ENCODE results near the gene GFER. TPM values are rescaled to one million over a fixed set of nuclear protein-coding genes. Genes with fewer than 3 reads are reported as not detected.

GFER gene
- total RNA-seq, 4 donors from 2014 or later: 5.6 to 30.4 (median 13.6) TPM

- TF ChIP-seq CTCF (IDR thresholded peaks at IDR 0.05) (no peak), POLR2A (IDR thresholded peaks at IDR 0.05) (no peak)
- Histone ChIP-seq H3K9me3 (no peaks in the 10 kb centered on the region), H3K27ac (peak overlapping the region in 1 of 4 donors; percentile 1), H3K27me3 (peaks cover 0 to 79% (median 13%) of the 10 kb centered on the region in 4 donors), H3K36me3 (peaks cover 25 to 35% (median 26%) of the 10 kb centered on the region in 3 donors), H3K4me1 (peaks cover 40 to 84% (median 41%) of the 10 kb centered on the region in 3 donors), H3K4me3 (peak overlapping the region in 2 of 4 donors; percentile 50)
- intact Hi-C loops (cut with DNase I): no loop called here
- WGBS, 2 donors: 19% methylated on average over 14 of the region's 16 CpGs; no CpG with 5 or more reads in 1 of the 2 donors
- DNase-seq: no peak
Observed at GRCh38 chr16:1980770-1981087, 3.3 kb upstream of the GFER start.

GRCh38 chr16:1981398-1981836 is 2.6 kb upstream of the GFER start, which contains the start of gene NOXO1:
NOXO1 (minus strand) TSS chr16:1981469; CDS start chr16:1981179, 290 bp downstream.
- Histone ChIP-seq H3K36me3 (peaks cover 21 to 35% (median 24%) of the 10 kb centered on the region in 3 donors), H3K4me1 (peaks cover 41 to 91% (median 43%) of the 10 kb centered on the region in 3 donors), H3K4me3 (peak within 1 kb of the TSS in 3 of 4 donors; percentile 36 to 50 (median 50)), H3K27ac (peak within 1 kb of the TSS in 2 of 4 donors; percentile 30 to 82), H3K27me3 (peaks cover 0 to 72% (median 13%) of the 10 kb centered on the region in 4 donors), H3K9me3 (no peaks in the 10 kb centered on the region)
- WGBS, 2 donors: 24 to 33% methylated on average over 2 to 5 of the region's 6 CpGs
- no peak for TF ChIP-seq CTCF (IDR thresholded peaks at IDR 0.05)
- TF ChIP-seq POLR2A (IDR thresholded peaks at IDR 0.05): no peak
- intact Hi-C loops (cut with DNase I): no loop called here
- DNase-seq: no peak

DNA sequence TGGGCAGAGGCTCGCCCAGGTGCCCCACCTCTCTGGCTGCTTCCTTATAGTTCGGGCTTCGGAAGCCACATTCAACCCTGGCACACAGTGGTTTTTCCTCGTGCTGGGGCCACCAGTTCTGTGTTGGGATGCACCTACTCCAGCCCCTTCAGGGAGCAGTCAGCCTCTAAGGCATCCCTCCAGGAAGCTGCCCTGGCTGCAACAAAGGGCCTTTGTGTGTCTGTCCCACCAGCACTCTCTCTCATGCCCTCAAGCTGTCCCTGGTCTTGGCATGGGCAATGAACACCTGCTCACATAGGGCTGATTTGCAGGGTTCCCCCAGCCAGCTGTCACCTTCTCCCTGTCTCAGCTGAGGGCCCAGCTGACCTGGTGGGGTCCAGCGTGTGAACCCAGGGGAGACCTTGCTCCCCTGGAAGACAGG is 2.0 kb upstream of the GFER start:
- TF ChIP-seq POLR2A (IDR thresholded peaks at IDR 0.05) (no peak), CTCF (IDR thresholded peaks at IDR 0.05) (no peak)
- WGBS, 2 donors: 34 to 50% methylated on average over 2 of the region's 5 CpGs
- H3K27ac ChIP-seq: peak overlapping the region in 1 of 4 donors; percentile 30
- DNase-seq: no peak
- intact Hi-C loops (cut with DNase I): no loop called here
- no peak overlapping the region for H3K4me3 ChIP-seq
- H3K36me3 ChIP-seq: peaks cover 15 to 35% (median 18%) of the 10 kb centered on the region in 3 donors
- H3K9me3 ChIP-seq: no peaks in the 10 kb centered on the region
- peaks cover 41 to 91% (median 43%) of the 10 kb centered on the region in 3 donors for H3K4me1 ChIP-seq
- peaks cover 0 to 66% (median 13%) of the 10 kb centered on the region in 4 donors for H3K27me3 ChIP-seq

DNA sequence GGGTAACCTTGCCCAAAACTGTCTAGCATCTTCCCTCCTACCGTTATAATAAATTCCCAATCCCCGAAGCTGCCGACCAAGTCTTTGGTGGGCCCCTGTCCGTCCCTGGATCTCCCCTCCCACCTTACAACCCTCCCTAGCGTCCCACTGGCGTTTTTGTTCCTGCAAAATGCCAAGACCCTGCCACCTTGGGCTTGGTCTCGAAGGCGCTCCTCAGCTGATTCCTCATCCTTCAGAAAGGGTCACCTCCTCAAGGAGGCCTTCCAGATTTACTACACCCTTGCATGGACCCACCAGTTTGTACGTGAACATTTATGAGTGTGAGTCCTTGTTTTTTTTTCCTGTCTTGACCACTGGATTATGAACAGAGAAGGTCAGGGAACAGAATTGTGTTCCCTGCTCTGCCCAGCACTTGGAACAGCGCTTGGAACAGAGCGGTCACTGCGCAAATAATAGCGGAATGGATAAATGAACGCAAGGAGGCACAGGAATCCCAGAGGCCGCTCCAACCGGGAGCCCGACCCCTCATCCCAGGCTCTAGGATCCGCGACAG is 926 bp upstream of the GFER start:
- WGBS, 2 donors: 30 to 31% methylated on average over 12 to 18 of the region's 19 CpGs
- peak overlapping the region; percentile 66 to 86 (median 84) for H3K4me3 ChIP-seq
- TF ChIP-seq CTCF (IDR thresholded peaks at IDR 0.05) (no peak), POLR2A (IDR thresholded peaks at IDR 0.05) (no peak)
- DNase-seq: no peak
- H3K9me3 ChIP-seq: no peaks in the 10 kb centered on the region
- peaks cover 5 to 28% (median 7%) of the 10 kb centered on the region in 3 donors for H3K36me3 ChIP-seq
- H3K27me3 ChIP-seq: peaks cover 0 to 65% (median 13%) of the 10 kb centered on the region in 4 donors
- intact Hi-C loops (cut with DNase I): no loop called here
- H3K27ac ChIP-seq: peak overlapping the region in 3 of 4 donors; percentile 67 to 87 (median 84)
- H3K4me1 ChIP-seq: peaks cover 40 to 81% (median 43%) of the 10 kb centered on the region in 3 donors
